CD4-positive, alpha-beta T cell (primary cell): ENCODE data around the gene TMEM121B. TPM values are rescaled to one million over a fixed set of nuclear protein-coding genes. Genes with fewer than 3 reads are reported as not detected.

Experiments
- ATAC-seq: fragments of 200-7000 bp; cut with Tn5 transposase; one replicate; pipeline ENCODE4 v1.10.0; 2022; ENCODE audit warnings: mild to moderate bottlenecking; ENCODE audit not compliant: poor library complexity
- CTCF ChIA-PET: fragments of 350-600 bp; sonication (Branson Sonifier 250); formaldehyde crosslinking; loops from one replicate; lab custom pipeline; 2021; ENCODE audit warnings: antibody characterized with exemption, inconsistent platforms; lab: Charles Lee
- POLR2A ChIA-PET: fragments of 350-600 bp; sonication (Branson Sonifier 250); formaldehyde crosslinking; loops from one replicate; lab custom pipeline; 2021; ENCODE audit warnings: antibody characterized with exemption, inconsistent platforms; lab: Charles Lee
- DNase-seq, 14 experiments: peaks; one replicate each; pipeline ENCODE4 v3.0.0-alpha.2; 2013 to 2020; ENCODE audit warnings: mixed read lengths in 2 of 14
- H3K27ac ChIP-seq, 2 donors: one replicate each; pipeline versions ENCODE4 v1.5.1 to v1.7.0; 2013; ENCODE audit warnings: low read length in 2 of 2, low read depth in 1 of 2, mild to moderate bottlenecking in 1 of 2
- H3K27me3 ChIP-seq, 2 experiments: 1 replicate in 1 of 2; 2 replicates in 1 of 2; pipeline versions ENCODE4 v1.6.1 to v1.7.0; 2013; ENCODE audit warnings: low read length in 2 of 2, control low read depth in 1 of 2, mild to moderate bottlenecking in 1 of 2, moderate library complexity in 1 of 2; ENCODE audit not compliant: insufficient read depth in 2 of 2, control insufficient read depth in 1 of 2
- H3K36me3 ChIP-seq: one replicate; pipeline ENCODE4 v1.6.1; 2013; ENCODE audit warnings: low read length, control low read depth; ENCODE audit not compliant: insufficient read depth
- H3K4me1 ChIP-seq: one replicate; pipeline ENCODE4 v1.6.1; 2013; ENCODE audit warnings: low read length, control low read depth; ENCODE audit not compliant: insufficient read depth
- H3K4me3 ChIP-seq: one replicate; pipeline ENCODE4 v1.5.1; 2013; ENCODE audit warnings: mild to moderate bottlenecking, low read length, moderate library complexity
- H3K9me3 ChIP-seq, 2 experiments: 1 replicate in 1 of 2; 2 replicates in 1 of 2; pipeline versions ENCODE4 v1.6.1 to v1.7.0; 2013; ENCODE audit warnings: low read length in 2 of 2, mild to moderate bottlenecking in 2 of 2, control low read depth in 1 of 2, moderate library complexity in 1 of 2; ENCODE audit not compliant: control insufficient read depth in 1 of 2, insufficient read depth in 1 of 2
- H3K27ac Mint-ChIP-seq: one replicate; pipeline ENCODE4 v1.8.0; 2020; ENCODE audit warnings: mixed read lengths
- H3K27me3 Mint-ChIP-seq: one replicate; pipeline ENCODE4 v1.8.0; 2021; ENCODE audit warnings: mixed read lengths
- H3K36me3 Mint-ChIP-seq: one replicate; pipeline ENCODE4 v1.8.0; 2021; ENCODE audit warnings: low read depth, mixed read lengths
- H3K4me1 Mint-ChIP-seq: one replicate; pipeline ENCODE4 v1.8.0; 2021; ENCODE audit warnings: low read depth, mixed read lengths
- H3K4me3 Mint-ChIP-seq: one replicate; pipeline ENCODE4 v1.8.0; 2020; ENCODE audit warnings: mild to moderate bottlenecking, mixed read lengths
- H3K9me3 Mint-ChIP-seq: one replicate; pipeline ENCODE4 v1.8.0; 2020; ENCODE audit warnings: mixed read lengths
- intact Hi-C, 2 experiments: fragments of 100-400 bp; cut with DNase I in 1 of 2; cut with micrococcal nuclease in 1 of 2; formaldehyde crosslinking; loops; one replicate each; pipeline versions ENCODE4 v1.15.1 to v1.9.0; 2023 to 2025; cut with DNase I, micrococcal nuclease
- total RNA-seq, 174 experiments: library from RNA in 2 of 174; stranded (reverse) in 2 of 174; gene quantifications; one replicate each; pipeline ENCODE4 v1.2.3 and lab custom pipeline; 2021 to 2026
- TF ChIP-seq, protein P1 (sequence below): fragments of 200-600 bp; IDR thresholded peaks from one replicate; pipeline ENCODE4 v1.8.0; 2022; ENCODE audit warnings: antibody characterized with exemption, mild to moderate bottlenecking

The TMEM121B gene
- total RNA-seq, 2 experiments from 2014 or later, result 0.05 to 0.08 TPM

DNA sequence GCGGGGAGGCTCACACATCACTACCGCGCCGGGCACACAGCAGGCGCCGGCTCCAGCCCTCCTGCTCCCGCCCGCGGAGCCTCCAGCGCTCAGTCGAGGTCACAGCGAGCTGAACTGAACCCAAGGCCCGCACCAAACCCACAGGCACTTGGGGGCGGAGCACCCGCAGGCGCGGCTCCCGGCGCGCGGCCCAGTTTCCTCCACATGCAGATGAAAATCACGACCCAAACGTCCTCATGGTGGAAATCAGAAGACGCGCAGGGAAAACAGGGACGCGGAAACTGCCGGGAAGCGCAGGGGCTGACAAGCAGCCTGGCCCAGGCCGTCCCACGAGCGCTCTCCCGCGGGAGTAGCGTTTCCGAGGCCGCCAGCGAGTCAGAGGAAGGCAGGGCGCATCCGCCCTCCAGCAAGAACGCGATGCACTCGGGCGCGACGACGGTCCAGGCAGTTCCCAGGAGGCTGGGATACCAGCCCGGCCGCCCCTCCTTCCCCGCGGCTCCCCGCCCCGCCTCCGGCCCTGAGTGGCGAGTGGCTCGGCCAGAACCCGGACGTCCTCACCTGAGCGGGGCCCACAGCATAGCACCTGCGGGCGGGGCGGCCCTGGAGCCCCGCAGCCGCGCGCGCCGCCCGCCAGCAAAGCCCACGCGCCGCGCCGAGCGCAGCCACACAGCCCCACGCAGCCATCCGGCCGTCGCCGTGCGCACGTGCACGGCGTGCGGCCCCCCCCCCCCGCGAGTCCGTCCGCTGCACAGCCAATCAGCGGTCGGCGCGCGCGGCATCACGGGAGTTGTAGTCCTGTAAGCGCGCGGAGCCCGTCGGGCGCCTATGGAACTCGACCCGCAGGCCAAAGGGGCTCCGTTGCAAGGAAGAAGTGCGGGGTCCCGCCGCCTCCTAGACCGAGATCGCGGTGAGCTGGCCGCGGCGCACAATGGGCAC is 37.7 kb upstream of the TMEM121B start, which contains the start of gene HDHD5:
TSS of gene HDHD5 (minus strand) at position 710 of the 936 bp plus-strand sequence. CDS start at position 684, 26 bp downstream.
- ChIA-PET POLR2A (interaction anchor here (0.8 to 2.1 kb wide), 3 partner anchors 13 to 70 kb away, joined by 3 to 7 read pairs (median 5); no protein-coding TSS in a partner anchor), CTCF (interaction anchor here (1.1 to 6.7 kb wide), 2 partner anchors 13 to 74 kb away, joined by 3 to 46 read pairs; partner anchors contain the start of gene IL17RA)
- Mint-ChIP-seq H3K27me3 (no peaks in the 10 kb centered on the region), H3K4me1 (peaks cover 37% of the 10 kb centered on the region), H3K36me3 (peaks cover 7% of the 10 kb centered on the region), H3K9me3 (no peaks in the 10 kb centered on the region), H3K4me3 (peak within 1 kb of the TSS; percentile 82), H3K27ac (peak within 1 kb of the TSS; percentile 58)
- peak within 1 kb of the TSS; percentile 41 to 65 for H3K27ac ChIP-seq
- H3K27me3 ChIP-seq, result no peaks in the 10 kb centered on the region
- peaks cover 39% of the 10 kb centered on the region for H3K4me1 ChIP-seq
- H3K4me3 ChIP-seq, result peak within 1 kb of the TSS; percentile 85
- ATAC-seq (peak; percentile 92), DNase-seq (peak; percentile 82 to 96 (median 88))
- intact Hi-C loops, result loop anchor here (1.0 to 5.0 kb wide), 4 partner anchors 42 to 468 kb away; partner anchors contain the start of genes ATP6V1E1 (in 1 of the 2) and IL17RA (in 1 of the 2)
- H3K9me3 ChIP-seq, result no peaks in the 10 kb centered on the region
- TF ChIP-seq, protein P1, sequence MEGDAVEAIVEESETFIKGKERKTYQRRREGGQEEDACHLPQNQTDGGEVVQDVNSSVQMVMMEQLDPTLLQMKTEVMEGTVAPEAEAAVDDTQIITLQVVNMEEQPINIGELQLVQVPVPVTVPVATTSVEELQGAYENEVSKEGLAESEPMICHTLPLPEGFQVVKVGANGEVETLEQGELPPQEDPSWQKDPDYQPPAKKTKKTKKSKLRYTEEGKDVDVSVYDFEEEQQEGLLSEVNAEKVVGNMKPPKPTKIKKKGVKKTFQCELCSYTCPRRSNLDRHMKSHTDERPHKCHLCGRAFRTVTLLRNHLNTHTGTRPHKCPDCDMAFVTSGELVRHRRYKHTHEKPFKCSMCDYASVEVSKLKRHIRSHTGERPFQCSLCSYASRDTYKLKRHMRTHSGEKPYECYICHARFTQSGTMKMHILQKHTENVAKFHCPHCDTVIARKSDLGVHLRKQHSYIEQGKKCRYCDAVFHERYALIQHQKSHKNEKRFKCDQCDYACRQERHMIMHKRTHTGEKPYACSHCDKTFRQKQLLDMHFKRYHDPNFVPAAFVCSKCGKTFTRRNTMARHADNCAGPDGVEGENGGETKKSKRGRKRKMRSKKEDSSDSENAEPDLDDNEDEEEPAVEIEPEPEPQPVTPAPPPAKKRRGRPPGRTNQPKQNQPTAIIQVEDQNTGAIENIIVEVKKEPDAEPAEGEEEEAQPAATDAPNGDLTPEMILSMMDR, result no peak
- H3K36me3 ChIP-seq, result no peaks in the 10 kb centered on the region

DNA sequence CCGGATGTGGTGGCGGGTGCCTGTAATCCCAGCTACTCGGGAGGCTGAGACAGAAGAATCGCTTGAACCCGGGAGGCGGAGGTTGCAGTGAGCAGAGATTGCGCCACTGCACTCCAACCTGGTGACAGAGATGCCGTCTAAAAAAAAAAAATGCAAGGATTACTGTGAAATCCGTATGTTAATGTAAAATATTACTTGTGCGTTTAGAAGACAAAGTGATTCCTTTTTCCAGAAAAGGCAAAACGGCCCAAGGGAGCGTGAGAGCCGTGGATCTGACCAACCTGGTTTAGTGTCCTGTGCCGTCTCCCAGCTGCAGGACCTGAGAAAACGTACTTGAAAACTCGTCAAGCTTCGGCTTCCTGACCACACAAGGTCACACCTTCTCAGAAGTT is 37.0 kb upstream of the TMEM121B start:
- ATAC-seq (no peak), DNase-seq (no peak)
- no peaks in the 10 kb centered on the region for H3K36me3 ChIP-seq
- no peaks in the 10 kb centered on the region for H3K9me3 Mint-ChIP-seq
- no peaks in the 10 kb centered on the region for H3K27me3 Mint-ChIP-seq
- intact Hi-C loops, result loop anchor here (2.0 to 5.0 kb wide), 3 partner anchors 41 to 469 kb away; partner anchors contain the start of gene ATP6V1E1 (in 1 of the 2)
- peaks cover 7% of the 10 kb centered on the region for H3K36me3 Mint-ChIP-seq
- peak overlapping the region; percentile 85 for H3K4me3 ChIP-seq
- no peaks in the 10 kb centered on the region for H3K9me3 ChIP-seq
- H3K4me1 Mint-ChIP-seq, result peaks cover 41% of the 10 kb centered on the region
- peaks cover 39% of the 10 kb centered on the region for H3K4me1 ChIP-seq
- ChIA-PET CTCF (interaction anchor here (6.7 kb wide), 1 partner anchor 14 kb away, joined by 46 read pairs; no protein-coding TSS in a partner anchor), POLR2A (interaction anchor here (0.5 to 1.0 kb wide), 2 partner anchors 66 to 70 kb away, joined by 3 to 5 read pairs; no protein-coding TSS in a partner anchor)
- H3K27ac Mint-ChIP-seq, result peak overlapping the region; percentile 58
- TF ChIP-seq, protein P1, result no peak
- H3K27ac ChIP-seq, result peak overlapping the region in 1 of 2 donors; percentile 65
- H3K4me3 Mint-ChIP-seq, result peak overlapping the region; percentile 82
- H3K27me3 ChIP-seq, result no peaks in the 10 kb centered on the region

DNA sequence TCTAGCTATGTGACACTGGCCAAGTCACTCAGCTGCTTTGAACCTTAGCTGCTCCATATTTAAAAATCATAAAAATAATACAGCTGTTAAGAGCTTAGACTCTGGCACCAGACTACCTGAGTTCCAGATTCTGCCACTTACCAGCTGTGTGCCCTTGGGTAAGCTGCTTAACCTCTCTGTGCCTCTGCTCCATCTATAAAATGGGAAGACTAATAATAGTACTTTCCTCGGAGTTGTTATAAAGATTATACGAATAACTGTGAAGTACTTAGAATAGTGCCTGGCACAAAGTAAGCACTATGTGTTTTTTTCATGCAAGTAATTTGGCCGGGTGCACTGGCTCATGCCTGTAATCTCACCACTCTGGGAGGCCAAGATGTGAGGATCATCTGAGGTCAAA is 36.6 kb upstream of the TMEM121B start:
- no peaks in the 10 kb centered on the region for H3K36me3 ChIP-seq
- ATAC-seq (no peak), DNase-seq (no peak)
- TF ChIP-seq, protein P1, result no peak
- no peaks in the 10 kb centered on the region for H3K27me3 Mint-ChIP-seq
- peak overlapping the region; percentile 82 for H3K4me3 Mint-ChIP-seq
- H3K27me3 ChIP-seq, result no peaks in the 10 kb centered on the region
- H3K4me3 ChIP-seq, result no peak overlapping the region
- no peak overlapping the region for H3K27ac ChIP-seq
- peaks cover 9% of the 10 kb centered on the region for H3K36me3 Mint-ChIP-seq
- intact Hi-C loops, result loop anchor here (2.0 to 5.0 kb wide), 3 partner anchors 40 to 470 kb away; partner anchors contain the start of gene ATP6V1E1 (in 1 of the 2)
- H3K9me3 Mint-ChIP-seq, result no peaks in the 10 kb centered on the region
- ChIA-PET POLR2A (interaction anchor here (0.5 kb wide), 1 partner anchor 65 kb away, joined by 3 read pairs; no protein-coding TSS in a partner anchor), CTCF (interaction anchor here (6.7 kb wide), 1 partner anchor 15 kb away, joined by 46 read pairs; no protein-coding TSS in a partner anchor)
- peaks cover 39% of the 10 kb centered on the region for H3K4me1 ChIP-seq
- peak overlapping the region; percentile 58 for H3K27ac Mint-ChIP-seq
- H3K9me3 ChIP-seq, result no peaks in the 10 kb centered on the region
- peaks cover 45% of the 10 kb centered on the region for H3K4me1 Mint-ChIP-seq
